ENCODE measurements around the gene HERC6.

- TF ChIP-seq CTCF (conservative IDR thresholded peaks at IDR 0.05 in 1 of 2, IDR thresholded peaks at IDR 0.05 in 1 of 2; ENCODE audit: extremely low read depth in 1 of 2, insufficient read depth in 1 of 2, low read depth in 1 of 2, low read length in 2 of 2) (peak; percentile 45 to 80), EZH2 (IDR thresholded peaks at IDR 0.05; ENCODE audit: borderline replicate concordance, low read length) (no peak)
Observed at GRCh38 chr4:88378691-88379559, at the start of gene HERC6.

Data from mammary epithelial cell (primary cell).